Osteocyte (in vitro differentiated cells): ENCODE data around the gene FBXL4. TPM values are rescaled to one million over a fixed set of nuclear protein-coding genes. Genes with fewer than 3 reads are reported as not detected.

ENCODE experiments used
- DNase-seq: peaks from one replicate; pipeline ENCODE4 v3.0.0; 2021; ENCODE audit warnings: mixed read lengths; ENCODE audit not compliant: unreplicated experiment; ENCODE audit errors: extremely low spot score
- H3K27ac Mint-ChIP-seq: one replicate; pipeline ENCODE4 v1.8.0; 2021; ENCODE audit warnings: mild to moderate bottlenecking, mixed read lengths; ENCODE audit not compliant: unreplicated experiment
- H3K27me3 Mint-ChIP-seq: one replicate; pipeline ENCODE4 v1.8.0; 2021; ENCODE audit warnings: mixed read lengths; ENCODE audit not compliant: unreplicated experiment
- H3K36me3 Mint-ChIP-seq: one replicate; pipeline ENCODE4 v1.8.0; 2021; ENCODE audit warnings: mixed read lengths; ENCODE audit not compliant: unreplicated experiment
- H3K4me1 Mint-ChIP-seq: one replicate; pipeline ENCODE4 v1.8.0; 2021; ENCODE audit warnings: mixed read lengths; ENCODE audit not compliant: unreplicated experiment
- H3K4me3 Mint-ChIP-seq: one replicate; pipeline ENCODE4 v1.8.0; 2021; ENCODE audit warnings: mild to moderate bottlenecking, moderate library complexity, mixed read lengths; ENCODE audit not compliant: unreplicated experiment
- H3K9me3 Mint-ChIP-seq: one replicate; pipeline ENCODE4 v1.8.0; 2021; ENCODE audit warnings: mixed read lengths; ENCODE audit not compliant: unreplicated experiment
- total RNA-seq: library from RNA; stranded (reverse); gene quantifications from 2 replicates; pipeline ENCODE4 v1.2.1, GENCODE V29; 2021
- TF ChIP-seq, protein P1 (sequence below): fragments of 200-600 bp; sonication (generic); IDR thresholded peaks from 2 replicates; pipeline ENCODE4 v1.5.0; 2021; ENCODE audit warnings: antibody characterized with exemption, mild to moderate bottlenecking, moderate library complexity

FBXL4 gene
- total RNA-seq, 1 donor from 2014 or later, result 16.6 TPM

DNA sequence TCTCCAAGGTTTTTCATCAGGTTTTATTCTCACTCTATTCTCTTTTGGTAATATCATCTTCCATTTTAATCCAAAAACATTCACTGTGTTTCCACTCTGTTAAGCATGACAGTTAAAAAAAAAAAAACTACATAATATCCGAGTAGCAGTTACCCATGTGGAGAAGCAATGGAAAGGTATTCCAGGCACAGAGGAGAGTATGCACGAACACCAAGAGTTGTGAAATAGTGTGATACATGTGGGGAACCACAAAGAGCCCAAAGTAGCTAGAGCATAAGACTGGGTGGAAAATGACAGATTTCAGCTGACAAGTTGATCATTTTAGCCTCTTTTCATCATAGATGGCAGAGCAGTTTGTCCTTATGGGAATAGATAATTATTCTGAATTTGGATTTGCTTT, 19.9 kb upstream of the FBXL4 start:
- TF ChIP-seq, protein P1, sequence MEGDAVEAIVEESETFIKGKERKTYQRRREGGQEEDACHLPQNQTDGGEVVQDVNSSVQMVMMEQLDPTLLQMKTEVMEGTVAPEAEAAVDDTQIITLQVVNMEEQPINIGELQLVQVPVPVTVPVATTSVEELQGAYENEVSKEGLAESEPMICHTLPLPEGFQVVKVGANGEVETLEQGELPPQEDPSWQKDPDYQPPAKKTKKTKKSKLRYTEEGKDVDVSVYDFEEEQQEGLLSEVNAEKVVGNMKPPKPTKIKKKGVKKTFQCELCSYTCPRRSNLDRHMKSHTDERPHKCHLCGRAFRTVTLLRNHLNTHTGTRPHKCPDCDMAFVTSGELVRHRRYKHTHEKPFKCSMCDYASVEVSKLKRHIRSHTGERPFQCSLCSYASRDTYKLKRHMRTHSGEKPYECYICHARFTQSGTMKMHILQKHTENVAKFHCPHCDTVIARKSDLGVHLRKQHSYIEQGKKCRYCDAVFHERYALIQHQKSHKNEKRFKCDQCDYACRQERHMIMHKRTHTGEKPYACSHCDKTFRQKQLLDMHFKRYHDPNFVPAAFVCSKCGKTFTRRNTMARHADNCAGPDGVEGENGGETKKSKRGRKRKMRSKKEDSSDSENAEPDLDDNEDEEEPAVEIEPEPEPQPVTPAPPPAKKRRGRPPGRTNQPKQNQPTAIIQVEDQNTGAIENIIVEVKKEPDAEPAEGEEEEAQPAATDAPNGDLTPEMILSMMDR, result no peak
- no peak overlapping the region for H3K27ac Mint-ChIP-seq
- H3K4me3 Mint-ChIP-seq, result no peak overlapping the region
- no peaks in the 10 kb centered on the region for H3K9me3 Mint-ChIP-seq
- no peaks in the 10 kb centered on the region for H3K4me1 Mint-ChIP-seq
- H3K27me3 Mint-ChIP-seq, result peaks cover 40% of the 10 kb centered on the region
- DNase-seq, result no peak
- H3K36me3 Mint-ChIP-seq, result no peaks in the 10 kb centered on the region

DNA sequence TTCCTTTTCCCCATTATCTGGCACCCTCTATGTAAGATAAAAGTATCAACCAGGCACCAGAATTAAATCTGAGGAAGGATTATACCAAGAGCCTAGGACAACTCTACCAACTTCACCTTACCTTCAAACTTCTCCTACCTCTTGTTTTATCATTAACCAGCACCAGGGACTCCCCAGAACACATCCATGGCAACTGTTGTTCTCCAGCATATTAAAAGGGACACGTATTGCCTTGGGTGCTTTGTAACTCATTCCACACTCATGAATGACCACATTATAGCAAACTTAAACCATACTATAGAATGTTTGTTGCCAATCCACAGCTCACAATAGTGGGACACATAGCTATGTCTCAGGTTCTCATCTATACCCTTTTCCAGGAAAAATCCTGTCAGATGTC, 11.9 kb upstream of the FBXL4 start:
- Mint-ChIP-seq H3K27me3 (peaks cover 22% of the 10 kb centered on the region), H3K4me1 (peaks cover 2% of the 10 kb centered on the region), H3K9me3 (no peaks in the 10 kb centered on the region), H3K4me3 (no peak overlapping the region), H3K36me3 (no peaks in the 10 kb centered on the region), H3K27ac (no peak overlapping the region)
- TF ChIP-seq, protein P1, result no peak
- DNase-seq, result no peak

DNA sequence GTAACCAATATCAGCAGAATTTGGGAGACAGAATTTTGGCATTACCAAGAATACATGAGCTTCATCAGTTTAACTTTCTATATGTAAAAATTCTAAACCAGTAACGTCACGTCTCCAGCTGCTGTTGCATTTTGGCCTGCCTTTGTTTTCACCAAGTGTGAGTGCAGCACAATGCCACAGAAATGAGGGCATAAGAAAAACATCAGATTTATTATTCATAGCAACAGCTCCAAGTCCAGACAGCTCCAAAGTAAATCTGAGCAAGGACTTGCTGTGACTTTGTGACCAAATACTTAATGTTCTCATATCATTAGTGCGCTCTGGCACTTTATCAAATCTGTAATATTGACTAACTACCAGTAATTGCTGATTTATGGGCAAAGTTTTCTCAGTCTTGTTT, 11.0 kb upstream of the FBXL4 start:
- Mint-ChIP-seq H3K9me3 (no peaks in the 10 kb centered on the region), H3K4me1 (peaks cover 2% of the 10 kb centered on the region), H3K4me3 (no peak overlapping the region), H3K27me3 (peaks cover 14% of the 10 kb centered on the region), H3K36me3 (no peaks in the 10 kb centered on the region), H3K27ac (no peak overlapping the region)
- TF ChIP-seq, protein P1, result no peak
- DNase-seq, result no peak

DNA sequence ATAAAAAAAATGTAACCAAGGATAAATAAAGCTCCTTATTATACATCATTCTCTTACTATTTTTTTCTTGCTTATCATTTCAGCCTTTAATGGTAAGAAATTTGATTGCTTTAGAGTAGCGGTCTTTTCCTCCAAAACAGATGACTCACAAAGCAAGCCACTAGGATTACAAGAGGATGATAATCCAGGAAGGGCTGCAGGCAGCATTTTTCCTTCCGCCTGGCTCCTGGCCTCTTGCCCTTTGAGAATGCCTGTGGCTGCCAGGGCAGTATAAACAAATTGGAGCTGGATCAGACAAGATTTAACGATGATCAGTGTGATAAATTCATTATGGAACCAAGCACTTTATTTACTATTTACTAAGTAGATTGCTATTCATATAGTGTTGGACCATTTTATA, 9.7 kb upstream of the FBXL4 start:
- DNase-seq, result no peak
- Mint-ChIP-seq H3K4me3 (no peak overlapping the region), H3K27me3 (peaks cover 11% of the 10 kb centered on the region), H3K9me3 (no peaks in the 10 kb centered on the region), H3K4me1 (peaks cover 2% of the 10 kb centered on the region), H3K36me3 (no peaks in the 10 kb centered on the region), H3K27ac (no peak overlapping the region)
- TF ChIP-seq, protein P1, result no peak

DNA sequence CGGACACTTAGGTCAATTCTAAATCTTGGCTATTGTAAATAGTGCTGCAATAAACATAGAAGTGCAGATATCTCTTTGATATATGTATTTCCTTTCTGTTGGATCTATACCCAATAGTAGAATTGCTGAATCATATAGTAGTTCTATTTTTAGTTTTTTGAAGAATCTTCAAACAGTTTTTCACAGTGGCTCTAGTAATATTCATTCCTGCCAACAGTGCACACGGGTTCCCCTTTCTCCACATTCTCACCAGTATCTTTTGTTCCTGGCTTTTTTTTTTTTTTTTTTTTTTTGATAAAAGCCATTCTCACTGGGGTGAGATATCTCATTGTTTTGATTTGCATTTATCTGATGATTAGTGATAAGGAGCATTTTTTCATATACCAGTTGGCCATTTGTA, 1.8 kb upstream of the FBXL4 start:
- Mint-ChIP-seq H3K4me3 (no peak overlapping the region), H3K9me3 (peaks cover 8% of the 10 kb centered on the region), H3K4me1 (peaks cover 20% of the 10 kb centered on the region), H3K27ac (no peak overlapping the region), H3K36me3 (no peaks in the 10 kb centered on the region), H3K27me3 (peaks cover 19% of the 10 kb centered on the region)
- DNase-seq, result no peak
- TF ChIP-seq, protein P1, result no peak
